Fibroblast of villous mesenchyme (primary cell): ENCODE data around the gene FLII. TPM values are rescaled to one million over a fixed set of nuclear protein-coding genes. Genes with fewer than 3 reads are reported as not detected.

ENCODE experiments used
- DNase-seq: peaks from one replicate; pipeline ENCODE4 v3.0.0-alpha.2; 2010; ENCODE audit warnings: low read depth
- H3K4me3 ChIP-seq: 2 replicates; pipeline ENCODE4 v1.5.1; 2011; ENCODE audit warnings: low read depth, mild to moderate bottlenecking, low read length
- total RNA-seq: library from RNA; depleted of rRNA; stranded (reverse); fragments of >200 nt; gene quantifications from 2 replicates; pipeline ENCODE4 v1.2.3, GENCODE V29; 2012
- TF ChIP-seq, protein P1 (sequence below): IDR thresholded peaks from 2 replicates; pipeline ENCODE4 v1.5.1; 2012; ENCODE audit warnings: low read depth, mild to moderate bottlenecking, low read length; ENCODE audit not compliant: insufficient read depth

Gene FLII
- total RNA-seq, 1 donor, result 244 TPM

DNA sequence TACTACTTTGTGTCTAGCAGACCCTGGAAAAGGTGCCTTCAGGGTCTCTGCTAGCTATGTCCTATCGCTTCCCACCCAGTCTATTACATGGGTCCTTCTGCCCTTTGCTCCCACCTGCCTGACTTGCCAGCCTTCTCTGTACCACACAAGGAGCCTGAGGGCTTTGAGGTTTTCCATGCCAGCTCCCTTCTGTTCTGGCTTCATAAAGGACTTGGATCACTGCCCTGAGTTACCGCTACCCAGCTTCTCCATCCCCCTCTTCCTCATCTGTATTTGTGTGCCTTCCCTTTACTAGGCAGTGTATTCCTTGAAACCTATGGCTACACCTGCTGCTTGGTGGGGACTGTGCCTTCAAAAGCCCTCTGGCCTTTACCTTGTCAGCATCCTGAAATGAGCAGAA is 52.7 kb downstream of the FLII start:
- TF ChIP-seq, protein P1, sequence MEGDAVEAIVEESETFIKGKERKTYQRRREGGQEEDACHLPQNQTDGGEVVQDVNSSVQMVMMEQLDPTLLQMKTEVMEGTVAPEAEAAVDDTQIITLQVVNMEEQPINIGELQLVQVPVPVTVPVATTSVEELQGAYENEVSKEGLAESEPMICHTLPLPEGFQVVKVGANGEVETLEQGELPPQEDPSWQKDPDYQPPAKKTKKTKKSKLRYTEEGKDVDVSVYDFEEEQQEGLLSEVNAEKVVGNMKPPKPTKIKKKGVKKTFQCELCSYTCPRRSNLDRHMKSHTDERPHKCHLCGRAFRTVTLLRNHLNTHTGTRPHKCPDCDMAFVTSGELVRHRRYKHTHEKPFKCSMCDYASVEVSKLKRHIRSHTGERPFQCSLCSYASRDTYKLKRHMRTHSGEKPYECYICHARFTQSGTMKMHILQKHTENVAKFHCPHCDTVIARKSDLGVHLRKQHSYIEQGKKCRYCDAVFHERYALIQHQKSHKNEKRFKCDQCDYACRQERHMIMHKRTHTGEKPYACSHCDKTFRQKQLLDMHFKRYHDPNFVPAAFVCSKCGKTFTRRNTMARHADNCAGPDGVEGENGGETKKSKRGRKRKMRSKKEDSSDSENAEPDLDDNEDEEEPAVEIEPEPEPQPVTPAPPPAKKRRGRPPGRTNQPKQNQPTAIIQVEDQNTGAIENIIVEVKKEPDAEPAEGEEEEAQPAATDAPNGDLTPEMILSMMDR, result no peak

GRCh38 chr17:18203308-18203707 is 55.2 kb downstream of the FLII start:
- TF ChIP-seq, protein P1, result no peak
- no peak overlapping the region for H3K4me3 ChIP-seq
- DNase-seq, result no peak

More for the DNA sequence above, 52.7 kb downstream of the FLII start:
- H3K4me3 ChIP-seq, result no peak overlapping the region
- no peak for DNase-seq

GRCh38 chr17:18201108-18201507 is 57.4 kb downstream of the FLII start:
- TF ChIP-seq, protein P1, result no peak
- H3K4me3 ChIP-seq, result no peak overlapping the region
- DNase-seq, result no peak

- TF ChIP-seq, protein P1, result no peak
- no peak for DNase-seq
- H3K4me3 ChIP-seq, result no peak overlapping the region
Measured at GRCh38 chr17:18198530-18198929, 60.0 kb downstream of the FLII start.

GRCh38 chr17:18197535-18198194 is 60.9 kb downstream of the FLII start:
- H3K4me3 ChIP-seq, result no peak overlapping the region
- TF ChIP-seq, protein P1, result no peak
- no peak for DNase-seq

GRCh38 chr17:18195246-18195645 is 63.3 kb downstream of the FLII start:
- no peak for DNase-seq
- TF ChIP-seq, protein P1, result no peak
- H3K4me3 ChIP-seq, result no peak overlapping the region

Other genes with a start within 250 kb of the FLII start
- gene ATPAF2, start 219.6 kb downstream of the FLII start, total RNA-seq, result 13.0 and 15.5 TPM in 2 replicates
- 6.8 and 7.8 TPM in 2 replicates for gene GID4, start 219.3 kb downstream of the FLII start, total RNA-seq
- 30.3 and 33.2 TPM in 2 replicates for gene DRG2, start 170.8 kb downstream of the FLII start, total RNA-seq
- gene MYO15A, start 150.0 kb downstream of the FLII start, total RNA-seq, result 0.43 and 0.97 TPM in 2 replicates
- 113 and 144 TPM in 2 replicates for gene ALKBH5, start 74.9 kb downstream of the FLII start, total RNA-seq
- 44.0 and 49.3 TPM in 2 replicates for gene LLGL1, start 33.1 kb downstream of the FLII start, total RNA-seq
- 16.4 and 18.4 TPM in 2 replicates for gene MIEF2, start 1.9 kb upstream of the FLII start, total RNA-seq
- gene TOP3A, start 56.3 kb upstream of the FLII start, total RNA-seq, result 29.0 and 45.8 TPM in 2 replicates
- gene SMCR8, start 56.6 kb upstream of the FLII start, total RNA-seq, result 17.1 and 21.6 TPM in 2 replicates
- gene SHMT1, start 104.8 kb upstream of the FLII start, total RNA-seq, result 13.2 and 14.2 TPM in 2 replicates
- not detected in 2 replicates for gene EVPLL, start 119.0 kb upstream of the FLII start, total RNA-seq
- not detected in 2 replicates for gene LGALS9C, start 218.1 kb upstream of the FLII start, total RNA-seq